Osteoblast (primary cell): ENCODE measurements around the gene OR12D1. TPM values are rescaled to one million over a fixed set of nuclear protein-coding genes. Genes with fewer than 3 reads are reported as not detected.

Experiments used
- DNase-seq: peaks from one replicate; pipeline ENCODE4 v3.0.0; 2011; ENCODE audit warnings: low spot score, mixed read lengths; ENCODE audit not compliant: insufficient read length; ENCODE audit errors: missing footprints
- H2AFZ ChIP-seq: 2 replicates; pipeline ENCODE4 v1.6.0; 2011; ENCODE audit warnings: mild to moderate bottlenecking, low read length
- H3K27ac ChIP-seq: 2 replicates; pipeline ENCODE4 v1.5.1; 2011; ENCODE audit warnings: mild to moderate bottlenecking, low read depth, low read length, moderate library complexity
- H3K27me3 ChIP-seq: 2 replicates; pipeline ENCODE4 v1.6.0; 2012; ENCODE audit warnings: mild to moderate bottlenecking, control low read depth, inconsistent platforms, low read length, moderate library complexity; ENCODE audit not compliant: insufficient read depth
- H3K36me3 ChIP-seq: 2 replicates; pipeline ENCODE4 v1.5.1; 2011; ENCODE audit warnings: mild to moderate bottlenecking, low read length, control low read depth, moderate library complexity; ENCODE audit not compliant: insufficient read depth
- H3K4me1 ChIP-seq: 2 replicates; pipeline ENCODE4 v1.5.1; 2011; ENCODE audit warnings: mild to moderate bottlenecking, low read length, control low read depth, moderate library complexity; ENCODE audit not compliant: insufficient read depth
- H3K4me2 ChIP-seq: 2 replicates; pipeline ENCODE4 v1.6.0; 2011; ENCODE audit warnings: mild to moderate bottlenecking, low read length; ENCODE audit not compliant: insufficient read depth
- H3K4me3 ChIP-seq: fragments of 200-600 bp; sonication (generic); 3 replicates; pipeline ENCODE4 v1.5.1; 2012; ENCODE audit warnings: mild to moderate bottlenecking, low read length, inconsistent platforms; ENCODE audit not compliant: insufficient read depth
- H3K79me2 ChIP-seq: 2 replicates; pipeline ENCODE4 v1.6.0; 2012; ENCODE audit warnings: mild to moderate bottlenecking, low read length, control low read depth, inconsistent platforms; ENCODE audit not compliant: insufficient read depth
- H3K9me3 ChIP-seq: 2 replicates; pipeline ENCODE4 v1.5.1; 2011; ENCODE audit warnings: low read depth, low read length, control low read depth
- H4K20me1 ChIP-seq: 2 replicates; pipeline ENCODE4 v1.6.0; 2012; ENCODE audit warnings: mild to moderate bottlenecking, low read length, control low read depth; ENCODE audit not compliant: insufficient read depth
- total RNA-seq: library from RNA; depleted of rRNA; stranded (reverse); fragments of >200 nt; gene quantifications from 2 replicates; pipeline ENCODE4 v1.2.3, GENCODE V29; 2012
- TF ChIP-seq, protein P1 (sequence below): IDR thresholded peaks from 2 replicates; pipeline ENCODE4 v1.5.1; 2011; ENCODE audit warnings: mild to moderate bottlenecking, low read depth, low read length, moderate library complexity; ENCODE audit errors: extremely low read depth

The OR12D1 gene
- total RNA-seq, 1 donor, result not detected

DNA sequence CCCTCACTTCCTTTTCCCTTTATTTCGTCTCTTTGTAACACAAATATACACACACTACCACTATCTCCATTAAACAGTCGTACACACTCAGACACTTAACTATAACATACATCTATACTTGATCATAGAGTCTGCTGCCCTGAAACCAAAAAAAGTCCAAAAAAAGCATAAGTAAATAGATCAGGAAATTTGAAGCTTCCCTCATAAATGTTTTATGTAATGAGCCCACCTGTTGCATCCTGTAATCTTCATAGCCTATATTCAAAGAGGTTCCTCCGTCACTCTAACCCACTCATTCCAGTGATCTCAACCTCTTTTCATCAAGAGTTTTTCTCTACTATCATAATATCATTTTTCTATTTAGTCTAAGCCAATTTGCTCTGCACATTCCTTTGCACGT, 26.2 kb upstream of the OR12D1 start:
- Histone ChIP-seq H3K4me2 (no peak overlapping the region), H3K9me3 (no peaks in the 10 kb centered on the region), H3K27me3 (no peaks in the 10 kb centered on the region), H3K79me2 (no peaks in the 10 kb centered on the region), H3K4me3 (no peak overlapping the region), H3K27ac (no peak overlapping the region), H2AFZ (no peak overlapping the region), H3K4me1 (no peaks in the 10 kb centered on the region), H4K20me1 (no peaks in the 10 kb centered on the region), H3K36me3 (no peaks in the 10 kb centered on the region)
- TF ChIP-seq, protein P1, sequence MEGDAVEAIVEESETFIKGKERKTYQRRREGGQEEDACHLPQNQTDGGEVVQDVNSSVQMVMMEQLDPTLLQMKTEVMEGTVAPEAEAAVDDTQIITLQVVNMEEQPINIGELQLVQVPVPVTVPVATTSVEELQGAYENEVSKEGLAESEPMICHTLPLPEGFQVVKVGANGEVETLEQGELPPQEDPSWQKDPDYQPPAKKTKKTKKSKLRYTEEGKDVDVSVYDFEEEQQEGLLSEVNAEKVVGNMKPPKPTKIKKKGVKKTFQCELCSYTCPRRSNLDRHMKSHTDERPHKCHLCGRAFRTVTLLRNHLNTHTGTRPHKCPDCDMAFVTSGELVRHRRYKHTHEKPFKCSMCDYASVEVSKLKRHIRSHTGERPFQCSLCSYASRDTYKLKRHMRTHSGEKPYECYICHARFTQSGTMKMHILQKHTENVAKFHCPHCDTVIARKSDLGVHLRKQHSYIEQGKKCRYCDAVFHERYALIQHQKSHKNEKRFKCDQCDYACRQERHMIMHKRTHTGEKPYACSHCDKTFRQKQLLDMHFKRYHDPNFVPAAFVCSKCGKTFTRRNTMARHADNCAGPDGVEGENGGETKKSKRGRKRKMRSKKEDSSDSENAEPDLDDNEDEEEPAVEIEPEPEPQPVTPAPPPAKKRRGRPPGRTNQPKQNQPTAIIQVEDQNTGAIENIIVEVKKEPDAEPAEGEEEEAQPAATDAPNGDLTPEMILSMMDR, result no peak
- DNase-seq, result no peak

DNA sequence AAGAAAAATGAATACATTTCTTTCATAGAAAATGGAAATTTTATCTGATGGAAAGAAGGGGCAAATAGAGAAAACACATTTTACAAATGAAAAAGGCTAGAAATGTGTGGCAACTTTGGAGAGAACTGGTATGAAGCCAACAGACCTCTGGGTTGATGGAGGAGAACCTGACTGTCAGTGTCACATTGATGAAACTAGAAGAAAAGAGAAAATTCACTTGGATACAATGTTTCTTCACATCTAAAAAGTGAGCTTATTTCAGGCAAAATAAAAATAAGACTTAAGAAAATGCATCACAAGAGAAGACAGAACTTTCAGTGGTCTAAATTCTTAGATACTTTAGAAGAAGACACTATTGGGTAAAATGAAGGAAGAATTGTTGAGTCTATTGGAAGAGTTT, 19.4 kb upstream of the OR12D1 start, which contains the start of gene OR12D2:
OR12D2 (plus strand) TSS at position 301 of the 400 bp plus-strand sequence. CDS start 1,069 bp downstream, outside the sequence.
- Histone ChIP-seq H3K79me2 (no peaks in the 10 kb centered on the region), H3K4me3 (no peak within 1 kb of the TSS), H2AFZ (no peak within 1 kb of the TSS), H3K27me3 (no peaks in the 10 kb centered on the region), H3K36me3 (no peaks in the 10 kb centered on the region), H3K4me1 (no peaks in the 10 kb centered on the region), H3K4me2 (no peak within 1 kb of the TSS), H3K9me3 (no peaks in the 10 kb centered on the region), H3K27ac (no peak within 1 kb of the TSS), H4K20me1 (no peaks in the 10 kb centered on the region)
- DNase-seq, result no peak
- TF ChIP-seq, protein P1, result no peak

DNA sequence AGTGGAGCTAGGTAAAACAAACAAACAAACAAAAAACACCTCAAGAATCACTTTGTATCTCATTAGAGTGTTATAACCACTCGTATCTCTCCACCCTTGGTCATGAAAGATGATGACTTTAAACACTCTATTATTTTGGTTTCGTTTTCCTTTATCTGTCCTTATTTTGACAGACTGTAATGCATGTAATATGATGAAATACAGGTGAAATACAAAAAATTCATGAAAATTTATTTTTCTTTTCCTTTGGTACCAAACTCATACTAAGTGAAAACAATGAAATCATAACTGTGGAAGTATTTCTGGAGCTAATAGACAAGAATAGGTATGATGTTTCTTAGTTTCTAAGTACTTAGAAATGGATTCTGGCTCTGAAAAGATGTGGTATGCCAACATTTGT, 15.2 kb upstream of the OR12D1 start:
- H3K4me2 ChIP-seq, result no peak overlapping the region
- no peak for DNase-seq
- H3K27ac ChIP-seq, result no peak overlapping the region
- H3K79me2 ChIP-seq, result no peaks in the 10 kb centered on the region
- no peaks in the 10 kb centered on the region for H3K4me1 ChIP-seq
- TF ChIP-seq, protein P1, result no peak
- H3K27me3 ChIP-seq, result no peaks in the 10 kb centered on the region
- H3K36me3 ChIP-seq, result no peaks in the 10 kb centered on the region
- no peak overlapping the region for H3K4me3 ChIP-seq
- no peaks in the 10 kb centered on the region for H3K9me3 ChIP-seq
- no peak overlapping the region for H2AFZ ChIP-seq
- H4K20me1 ChIP-seq, result no peaks in the 10 kb centered on the region

DNA sequence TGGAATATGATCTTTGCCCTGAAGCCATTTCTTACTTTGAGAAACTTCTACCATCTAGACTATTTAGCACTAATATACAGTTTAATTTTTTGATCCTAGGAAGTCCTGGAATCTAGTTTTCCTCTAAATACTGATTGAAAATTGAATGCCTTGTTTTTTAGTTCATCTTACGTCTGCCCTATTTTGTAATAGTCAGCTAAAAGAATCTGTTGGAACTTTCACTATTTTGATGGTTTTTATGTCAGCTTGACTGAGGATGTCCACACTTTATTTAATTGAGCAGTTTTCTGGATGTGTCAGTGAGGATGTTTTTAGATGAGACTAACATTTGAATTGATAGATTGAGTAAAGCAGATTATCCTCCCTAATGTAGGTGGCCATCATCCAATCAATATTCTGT, 10.9 kb upstream of the OR12D1 start:
- Histone ChIP-seq H3K4me1 (no peaks in the 10 kb centered on the region), H3K4me3 (no peak overlapping the region), H3K36me3 (no peaks in the 10 kb centered on the region), H3K27me3 (no peaks in the 10 kb centered on the region), H3K9me3 (no peaks in the 10 kb centered on the region), H3K27ac (no peak overlapping the region), H3K79me2 (no peaks in the 10 kb centered on the region), H4K20me1 (no peaks in the 10 kb centered on the region), H3K4me2 (no peak overlapping the region), H2AFZ (no peak overlapping the region)
- no peak for DNase-seq
- TF ChIP-seq, protein P1, result no peak
